A673 (cell line): Measurements from ENCODE around the gene SSUH2. TPM values are rescaled to one million over a fixed set of nuclear protein-coding genes. Genes with fewer than 3 reads are reported as not detected.

Source experiments
- BruUV-seq: library from RNA; stranded (reverse); fragments of 400-500 nt; replicated peaks from 2 replicates; lab custom pipeline; 2021; lab: Mats Ljungman, UMichigan
- CTCF ChIA-PET: fragments of 300-600 bp; sonication (Branson Sonifier 250); formaldehyde crosslinking; loops from one replicate; lab custom pipeline; 2022; ENCODE audit warnings: antibody characterized with exemption; lab: Charles Lee
- POLR2A ChIA-PET: fragments of 300-600 bp; sonication (Branson Sonifier 250); formaldehyde crosslinking; loops from one replicate; lab custom pipeline; 2022; ENCODE audit warnings: antibody characterized with exemption; ENCODE audit not compliant: low non-redundant PET; lab: Charles Lee
- DNase-seq: peaks from one replicate; pipeline ENCODE4 v3.0.0-alpha.2; 2015; ENCODE audit warnings: low spot score
- H3K27ac ChIP-seq: fragments of 200-600 bp; sonication (generic); 2 replicates; pipeline ENCODE4 v1.5.1; 2016; ENCODE audit warnings: mixed run types, low read depth, mild to moderate bottlenecking, mixed read lengths, antibody characterized with exemption, low read length; ENCODE audit not compliant: poor library complexity, severe bottlenecking
- H3K27me3 ChIP-seq: fragments of 200-600 bp; sonication (generic); replicated peaks from 2 replicates; pipeline ENCODE4 v1.6.1; 2017; ENCODE audit warnings: mixed run types, low read depth, mild to moderate bottlenecking, mixed read lengths, antibody characterized with exemption, low read length; ENCODE audit not compliant: insufficient read depth, poor library complexity
- H3K36me3 ChIP-seq: fragments of 200-600 bp; sonication (generic); 2 replicates; pipeline ENCODE4 v1.6.1; 2016; ENCODE audit warnings: mixed run types, mild to moderate bottlenecking, mixed read lengths, antibody characterized with exemption, low read length; ENCODE audit not compliant: insufficient read depth, poor library complexity, severe bottlenecking
- H3K4me1 ChIP-seq: fragments of 200-600 bp; sonication (generic); 2 replicates; pipeline ENCODE4 v1.6.1; 2017; ENCODE audit warnings: mixed run types, mild to moderate bottlenecking, mixed read lengths, antibody characterized with exemption, low read length; ENCODE audit not compliant: insufficient read depth, poor library complexity, severe bottlenecking
- H3K4me3 ChIP-seq: fragments of 200-600 bp; sonication (generic); 2 replicates; pipeline ENCODE4 v1.5.1; 2016; ENCODE audit warnings: low read depth, mixed run types, mild to moderate bottlenecking, mixed read lengths, low read length; ENCODE audit not compliant: poor library complexity, severe bottlenecking
- H3K9me3 ChIP-seq: fragments of 200-600 bp; sonication (generic); 2 replicates; pipeline ENCODE4 v1.6.1; 2016; ENCODE audit warnings: mixed run types, low read depth, mild to moderate bottlenecking, mixed read lengths, antibody characterized with exemption, low read length; ENCODE audit not compliant: poor library complexity, severe bottlenecking
- EZH2 ChIP-seq: fragments of 200-600 bp; sonication (generic); IDR thresholded peaks from 2 replicates; pipeline ENCODE4 v1.6.1; 2017; ENCODE audit warnings: borderline replicate concordance, low read depth, mild to moderate bottlenecking, mixed read lengths, antibody characterized with exemption, low read length; ENCODE audit not compliant: poor library complexity, severe bottlenecking
- intact Hi-C: fragments of 100-400 bp; cut with micrococcal nuclease; formaldehyde crosslinking; loops from one replicate; pipeline ENCODE4 v1.10.0; 2022; ENCODE audit not compliant: unreplicated experiment
- total RNA-seq: library from RNA; stranded (reverse); gene quantifications from 2 replicates; pipeline ENCODE4 v1.2.3, GENCODE V29; 2021
- TF ChIP-seq, protein P1 (sequence below): fragments of 300-800, 200-600 bp; sonication (generic); conservative IDR thresholded peaks from 2 replicates; pipeline ENCODE4 v1.5.1; 2017; ENCODE audit warnings: low read depth, mild to moderate bottlenecking, antibody characterized with exemption, low read length, moderate library complexity, mixed read lengths

SSUH2 gene
- total RNA-seq, 1 experiment from 2014 or later, result 3.6 TPM

- Histone ChIP-seq H3K27me3 (no peaks in the 10 kb centered on the region), H3K27ac (no peak overlapping the region), H3K4me1 (no peaks in the 10 kb centered on the region), H3K9me3 (no peaks in the 10 kb centered on the region), H3K36me3 (no peaks in the 10 kb centered on the region), H3K4me3 (no peak overlapping the region)
- ChIA-PET CTCF (no interaction called here), POLR2A (no interaction called here)
- no TSS peak for BruUV-seq
- DNase-seq, result no peak
- TF ChIP-seq, protein P1, sequence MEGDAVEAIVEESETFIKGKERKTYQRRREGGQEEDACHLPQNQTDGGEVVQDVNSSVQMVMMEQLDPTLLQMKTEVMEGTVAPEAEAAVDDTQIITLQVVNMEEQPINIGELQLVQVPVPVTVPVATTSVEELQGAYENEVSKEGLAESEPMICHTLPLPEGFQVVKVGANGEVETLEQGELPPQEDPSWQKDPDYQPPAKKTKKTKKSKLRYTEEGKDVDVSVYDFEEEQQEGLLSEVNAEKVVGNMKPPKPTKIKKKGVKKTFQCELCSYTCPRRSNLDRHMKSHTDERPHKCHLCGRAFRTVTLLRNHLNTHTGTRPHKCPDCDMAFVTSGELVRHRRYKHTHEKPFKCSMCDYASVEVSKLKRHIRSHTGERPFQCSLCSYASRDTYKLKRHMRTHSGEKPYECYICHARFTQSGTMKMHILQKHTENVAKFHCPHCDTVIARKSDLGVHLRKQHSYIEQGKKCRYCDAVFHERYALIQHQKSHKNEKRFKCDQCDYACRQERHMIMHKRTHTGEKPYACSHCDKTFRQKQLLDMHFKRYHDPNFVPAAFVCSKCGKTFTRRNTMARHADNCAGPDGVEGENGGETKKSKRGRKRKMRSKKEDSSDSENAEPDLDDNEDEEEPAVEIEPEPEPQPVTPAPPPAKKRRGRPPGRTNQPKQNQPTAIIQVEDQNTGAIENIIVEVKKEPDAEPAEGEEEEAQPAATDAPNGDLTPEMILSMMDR, result no peak
- no peak for TF ChIP-seq EZH2
- intact Hi-C loops, result no loop called here
Observed at GRCh38 chr3:8608791-8609467, 35.7 kb downstream of the SSUH2 start.

DNA sequence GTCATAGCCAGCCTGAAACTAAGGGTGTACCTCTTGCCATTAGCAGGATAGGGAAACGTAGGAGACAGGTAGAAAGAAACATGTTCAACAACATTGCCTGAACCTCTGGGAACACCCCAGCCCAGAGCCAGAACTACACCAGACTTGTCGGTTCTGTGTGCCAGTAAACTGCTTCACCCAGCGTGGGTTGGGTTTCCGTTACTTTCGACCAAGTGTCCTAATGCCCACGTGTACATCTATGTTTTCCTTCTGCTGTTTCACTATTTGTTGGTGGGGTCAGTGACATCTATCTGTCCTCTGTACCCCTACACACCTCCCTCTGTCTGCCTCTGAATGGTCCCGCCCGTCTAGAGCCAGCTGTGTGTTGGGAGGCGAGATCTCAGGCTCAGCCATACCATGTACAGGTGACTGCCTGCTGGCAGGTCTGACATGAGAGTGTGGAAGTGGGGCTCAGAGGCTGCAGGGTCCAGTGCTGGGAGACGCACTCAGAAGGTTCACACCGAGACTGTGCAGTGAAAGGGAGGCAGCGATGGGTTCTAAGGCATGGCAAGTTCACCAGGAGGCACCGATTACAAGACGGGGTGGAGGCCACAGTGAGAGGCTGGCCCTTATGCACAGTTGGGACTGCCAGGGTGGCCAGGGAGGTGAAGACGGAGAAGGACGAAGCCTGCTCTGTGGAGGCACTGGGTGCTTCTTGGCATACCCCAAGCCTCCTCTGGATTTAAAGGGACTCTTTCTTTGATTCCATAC lies 36.4 kb downstream of the SSUH2 start:
- Histone ChIP-seq H3K36me3 (no peaks in the 10 kb centered on the region), H3K9me3 (no peaks in the 10 kb centered on the region), H3K4me1 (no peaks in the 10 kb centered on the region), H3K4me3 (no peak overlapping the region), H3K27ac (no peak overlapping the region), H3K27me3 (no peaks in the 10 kb centered on the region)
- TF ChIP-seq, protein P1, result no peak
- TF ChIP-seq EZH2, result no peak
- ChIA-PET CTCF (no interaction called here), POLR2A (no interaction called here)
- no TSS peak for BruUV-seq
- intact Hi-C loops, result no loop called here
- no peak for DNase-seq

GRCh38 chr3:8607234-8608040 lies 37.2 kb downstream of the SSUH2 start:
- Histone ChIP-seq H3K4me3 (no peak overlapping the region), H3K27ac (no peak overlapping the region), H3K4me1 (no peaks in the 10 kb centered on the region), H3K9me3 (no peaks in the 10 kb centered on the region), H3K27me3 (no peaks in the 10 kb centered on the region), H3K36me3 (no peaks in the 10 kb centered on the region)
- CTCF ChIA-PET, result no interaction called here
- intact Hi-C loops, result no loop called here
- TF ChIP-seq, protein P1, result peak; percentile 56
- no peak for TF ChIP-seq EZH2
- peak; percentile 37 for DNase-seq
- BruUV-seq, result no TSS peak
- POLR2A ChIA-PET, result no interaction called here
